ENCODE results near the gene BRDT.

The BRDT gene

DNA sequence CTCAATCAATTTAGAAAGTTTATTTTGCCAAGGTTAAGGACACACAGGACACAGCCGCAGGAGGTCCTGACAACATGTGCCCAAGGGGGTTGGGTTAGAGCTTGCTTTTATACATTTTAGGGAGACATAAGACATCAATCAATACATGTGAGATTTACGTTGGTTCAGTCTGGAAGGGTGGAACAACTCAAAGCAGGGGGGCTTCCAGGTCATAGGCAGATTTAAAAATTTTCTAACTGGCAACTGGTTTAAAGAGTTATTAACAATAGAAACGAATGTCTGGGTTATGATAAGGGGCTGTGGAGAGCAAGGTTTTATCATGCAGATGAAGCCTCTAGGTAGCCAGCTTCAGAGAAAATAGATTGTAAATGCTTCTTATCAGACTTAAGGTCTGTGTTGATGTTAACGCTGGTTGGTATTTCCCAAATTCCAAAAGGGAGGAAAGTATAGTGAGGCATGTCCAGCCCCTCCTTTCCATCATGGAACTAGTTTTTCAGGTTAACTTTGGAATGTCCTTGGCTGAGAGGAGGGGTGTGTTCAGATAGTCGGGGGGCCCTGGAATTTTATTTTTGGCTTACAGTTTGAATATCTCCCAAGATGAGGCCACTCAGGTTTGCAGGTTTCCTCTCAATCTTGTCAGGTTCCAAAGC lies 32.3 kb upstream of the BRDT start:
- Histone ChIP-seq H3K27me3 (ENCODE audit: insufficient read depth, low read length, poor library complexity, severe bottlenecking) (no peaks in the 10 kb centered on the region), H3K9me3 (ENCODE audit: insufficient read depth, low read depth, low read length) (no peaks in the 10 kb centered on the region), H3K9ac (ENCODE audit: low read depth, low read length, poor library complexity, severe bottlenecking) (no peak overlapping the region), H2AFZ (ENCODE audit: low read length) (no peak overlapping the region), H4K20me1 (ENCODE audit: insufficient read depth, low read length, poor library complexity, severe bottlenecking) (no peaks in the 10 kb centered on the region), H3K36me3 (ENCODE audit: insufficient read depth, low read length) (no peaks in the 10 kb centered on the region), H3K4me1 (ENCODE audit: insufficient read depth, low read length, poor library complexity, severe bottlenecking) (no peaks in the 10 kb centered on the region), H3K4me2 (ENCODE audit: low read depth, low read length, poor library complexity, severe bottlenecking) (no peak overlapping the region), H3K79me2 (ENCODE audit: insufficient read depth, low read length) (no peaks in the 10 kb centered on the region), H3F3A (ENCODE audit: low read depth) (no peaks in the 10 kb centered on the region), H3K4me3 (ENCODE audit: low read length, poor library complexity, severe bottlenecking) (no peak overlapping the region), H3K9me2 (replicated peaks; ENCODE audit: low read depth, low read length) (no peaks in the 10 kb centered on the region)
- no peak for TF ChIP-seq EZH2phosphoT487 (IDR thresholded peaks at IDR 0.05; ENCODE audit: borderline replicate concordance)
- TF ChIP-seq CTCF (conservative IDR thresholded peaks at IDR 0.05; ENCODE audit: low read length), result no peak

DNA sequence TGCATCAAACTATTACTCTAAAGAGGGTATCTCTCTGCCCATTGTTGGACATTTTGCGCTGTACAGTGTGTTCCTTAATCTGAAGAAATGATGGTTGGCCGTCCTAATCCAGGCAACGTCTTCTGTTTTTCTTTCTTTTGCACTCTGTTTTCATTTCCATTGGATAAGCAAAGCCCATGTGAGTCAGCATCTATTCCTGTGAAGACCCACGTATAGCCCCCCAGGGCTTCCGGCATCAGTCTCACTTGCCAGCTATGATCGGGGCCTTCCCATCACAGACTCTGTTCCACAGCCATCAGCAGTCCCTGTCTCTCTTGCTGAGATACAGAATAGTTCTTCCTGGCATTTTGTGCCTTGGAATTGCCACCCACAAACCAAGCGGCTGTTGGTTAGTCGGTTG lies 29.2 kb upstream of the BRDT start:
- H4K20me1 ChIP-seq (ENCODE audit: insufficient read depth, low read length, poor library complexity, severe bottlenecking), result no peaks in the 10 kb centered on the region
- H2AFZ ChIP-seq (ENCODE audit: low read length), result no peak overlapping the region
- H3K36me3 ChIP-seq (ENCODE audit: insufficient read depth, low read length), result no peaks in the 10 kb centered on the region
- H3K79me2 ChIP-seq (ENCODE audit: insufficient read depth, low read length), result no peaks in the 10 kb centered on the region
- no peak overlapping the region for H3K9ac ChIP-seq (ENCODE audit: low read depth, low read length, poor library complexity, severe bottlenecking)
- H3K9me2 ChIP-seq (replicated peaks; ENCODE audit: low read depth, low read length), result no peaks in the 10 kb centered on the region
- no peaks in the 10 kb centered on the region for H3K9me3 ChIP-seq (ENCODE audit: insufficient read depth, low read depth, low read length)
- H3F3A ChIP-seq (ENCODE audit: low read depth), result no peaks in the 10 kb centered on the region
- no peaks in the 10 kb centered on the region for H3K27me3 ChIP-seq (ENCODE audit: insufficient read depth, low read length, poor library complexity, severe bottlenecking)
- H3K4me2 ChIP-seq (ENCODE audit: low read depth, low read length, poor library complexity, severe bottlenecking), result no peak overlapping the region
- H3K4me3 ChIP-seq (ENCODE audit: low read length, poor library complexity, severe bottlenecking), result no peak overlapping the region
- TF ChIP-seq EZH2phosphoT487 (IDR thresholded peaks at IDR 0.05; ENCODE audit: borderline replicate concordance), result no peak
- no peak for TF ChIP-seq CTCF (conservative IDR thresholded peaks at IDR 0.05; ENCODE audit: low read length)
- H3K4me1 ChIP-seq (ENCODE audit: insufficient read depth, low read length, poor library complexity, severe bottlenecking), result no peaks in the 10 kb centered on the region

DNA sequence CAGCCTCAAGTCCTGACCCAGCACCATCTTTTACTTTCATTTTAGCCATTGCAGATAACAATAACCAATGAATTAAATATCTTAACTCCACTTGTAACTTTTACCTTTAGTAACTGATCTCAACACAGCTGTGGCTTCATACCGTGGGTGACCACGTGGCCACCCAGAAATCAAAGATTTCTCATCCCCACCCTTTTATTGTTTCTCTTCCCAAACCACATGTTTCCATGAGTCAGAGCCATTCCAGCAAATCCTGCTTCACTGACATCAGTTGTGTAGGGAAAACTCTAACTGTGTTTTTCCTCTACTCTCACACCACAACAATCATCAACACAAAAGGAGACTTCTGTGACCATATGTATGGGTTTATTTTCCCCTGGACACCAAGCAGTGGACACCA lies 25.1 kb upstream of the BRDT start:
- H3K79me2 ChIP-seq (ENCODE audit: insufficient read depth, low read length), result no peaks in the 10 kb centered on the region
- no peak overlapping the region for H3K4me2 ChIP-seq (ENCODE audit: low read depth, low read length, poor library complexity, severe bottlenecking)
- no peak for TF ChIP-seq EZH2phosphoT487 (IDR thresholded peaks at IDR 0.05; ENCODE audit: borderline replicate concordance)
- TF ChIP-seq CTCF (conservative IDR thresholded peaks at IDR 0.05; ENCODE audit: low read length), result no peak
- no peaks in the 10 kb centered on the region for H3K27me3 ChIP-seq (ENCODE audit: insufficient read depth, low read length, poor library complexity, severe bottlenecking)
- H3K9me3 ChIP-seq (ENCODE audit: insufficient read depth, low read depth, low read length), result no peaks in the 10 kb centered on the region
- no peaks in the 10 kb centered on the region for H3K4me1 ChIP-seq (ENCODE audit: insufficient read depth, low read length, poor library complexity, severe bottlenecking)
- H3K9me2 ChIP-seq (replicated peaks; ENCODE audit: low read depth, low read length), result no peaks in the 10 kb centered on the region
- no peak overlapping the region for H2AFZ ChIP-seq (ENCODE audit: low read length)
- no peaks in the 10 kb centered on the region for H3K36me3 ChIP-seq (ENCODE audit: insufficient read depth, low read length)
- no peaks in the 10 kb centered on the region for H4K20me1 ChIP-seq (ENCODE audit: insufficient read depth, low read length, poor library complexity, severe bottlenecking)
- no peaks in the 10 kb centered on the region for H3F3A ChIP-seq (ENCODE audit: low read depth)
- H3K4me3 ChIP-seq (ENCODE audit: low read length, poor library complexity, severe bottlenecking), result no peak overlapping the region
- no peak overlapping the region for H3K9ac ChIP-seq (ENCODE audit: low read depth, low read length, poor library complexity, severe bottlenecking)
